HL-60 (cell line): ENCODE data around the gene FAM76A.
"Not testable (repeated sequence)": the region's sequence is repeated elsewhere in the genome, so short reads cannot be mapped to it uniquely, and the experiment has no call there.

Experiments used
- DNase-seq, 2 experiments: peaks; one replicate each; pipeline ENCODE4 v3.0.0-alpha.2; 2010 to 2020; ENCODE audit warnings: low read depth in 1 of 2, low spot score in 1 of 2
- H3K27ac ChIP-seq: fragments of 250-450 bp; sonication (Bioruptor Pico); replicated peaks from 2 replicates; pipeline ENCODE4 v1.5.1; 2020; ENCODE audit warnings: mild to moderate bottlenecking, moderate library complexity
- H3K27me3 ChIP-seq: fragments of 250-450 bp; sonication (Bioruptor Pico); 2 replicates; pipeline ENCODE4 v1.5.1; 2021; ENCODE audit warnings: mild to moderate bottlenecking, moderate library complexity; ENCODE audit not compliant: insufficient read depth, poor library complexity, severe bottlenecking
- H3K4me3 ChIP-seq: replicated peaks from 2 replicates; pipeline ENCODE4 v1.5.1; 2011; ENCODE audit warnings: mild to moderate bottlenecking, control low read depth, low read length; ENCODE audit not compliant: insufficient read depth
- GABPA ChIP-seq: IDR thresholded peaks from 2 replicates; pipeline ENCODE4 v1.6.1; 2012; ENCODE audit warnings: low read depth
- POLR2AphosphoS5 ChIP-seq: IDR thresholded peaks from 2 replicates; pipeline ENCODE4 v1.6.1; 2012; ENCODE audit warnings: low read depth
- SPI1 ChIP-seq: IDR thresholded peaks from 2 replicates; pipeline ENCODE4 v1.6.1; 2012; ENCODE audit warnings: low read depth, mild to moderate bottlenecking, borderline replicate concordance
- TF ChIP-seq, protein P1 (sequence below): IDR thresholded peaks from one replicate; pipeline ENCODE4 v1.5.1; 2011; ENCODE audit warnings: low read length, control low read depth, inconsistent platforms; ENCODE audit not compliant: insufficient read depth
- TF ChIP-seq, protein P2 (sequence below): IDR thresholded peaks from 2 replicates; pipeline ENCODE4 v1.6.1; 2012; ENCODE audit warnings: low read depth; ENCODE audit not compliant: insufficient replicate concordance

Gene FAM76A

DNA sequence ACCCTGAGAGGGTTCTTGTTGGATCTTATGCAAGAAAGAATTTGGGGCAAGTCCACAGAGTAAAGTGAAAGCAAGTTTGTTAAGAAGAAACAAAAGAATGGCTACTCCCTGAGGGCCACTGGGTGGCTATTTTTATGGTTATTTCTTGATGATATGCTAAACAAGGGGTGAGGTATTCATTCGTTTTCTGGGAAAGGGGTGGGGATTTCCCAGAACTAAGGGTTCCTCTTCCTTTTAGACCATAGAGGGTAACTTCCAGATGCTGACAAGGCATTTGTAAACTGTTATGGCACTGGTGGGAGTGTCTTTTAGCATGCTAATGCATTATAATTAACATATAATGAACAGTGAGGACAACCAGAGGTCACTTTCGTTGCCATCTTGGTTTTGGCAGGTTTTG, 35.6 kb upstream of the FAM76A start:
- TF ChIP-seq GABPA (no peak), POLR2AphosphoS5 (no peak), SPI1 (no peak)
- TF ChIP-seq, protein P1, sequence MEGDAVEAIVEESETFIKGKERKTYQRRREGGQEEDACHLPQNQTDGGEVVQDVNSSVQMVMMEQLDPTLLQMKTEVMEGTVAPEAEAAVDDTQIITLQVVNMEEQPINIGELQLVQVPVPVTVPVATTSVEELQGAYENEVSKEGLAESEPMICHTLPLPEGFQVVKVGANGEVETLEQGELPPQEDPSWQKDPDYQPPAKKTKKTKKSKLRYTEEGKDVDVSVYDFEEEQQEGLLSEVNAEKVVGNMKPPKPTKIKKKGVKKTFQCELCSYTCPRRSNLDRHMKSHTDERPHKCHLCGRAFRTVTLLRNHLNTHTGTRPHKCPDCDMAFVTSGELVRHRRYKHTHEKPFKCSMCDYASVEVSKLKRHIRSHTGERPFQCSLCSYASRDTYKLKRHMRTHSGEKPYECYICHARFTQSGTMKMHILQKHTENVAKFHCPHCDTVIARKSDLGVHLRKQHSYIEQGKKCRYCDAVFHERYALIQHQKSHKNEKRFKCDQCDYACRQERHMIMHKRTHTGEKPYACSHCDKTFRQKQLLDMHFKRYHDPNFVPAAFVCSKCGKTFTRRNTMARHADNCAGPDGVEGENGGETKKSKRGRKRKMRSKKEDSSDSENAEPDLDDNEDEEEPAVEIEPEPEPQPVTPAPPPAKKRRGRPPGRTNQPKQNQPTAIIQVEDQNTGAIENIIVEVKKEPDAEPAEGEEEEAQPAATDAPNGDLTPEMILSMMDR = no peak
- TF ChIP-seq, protein P2, sequence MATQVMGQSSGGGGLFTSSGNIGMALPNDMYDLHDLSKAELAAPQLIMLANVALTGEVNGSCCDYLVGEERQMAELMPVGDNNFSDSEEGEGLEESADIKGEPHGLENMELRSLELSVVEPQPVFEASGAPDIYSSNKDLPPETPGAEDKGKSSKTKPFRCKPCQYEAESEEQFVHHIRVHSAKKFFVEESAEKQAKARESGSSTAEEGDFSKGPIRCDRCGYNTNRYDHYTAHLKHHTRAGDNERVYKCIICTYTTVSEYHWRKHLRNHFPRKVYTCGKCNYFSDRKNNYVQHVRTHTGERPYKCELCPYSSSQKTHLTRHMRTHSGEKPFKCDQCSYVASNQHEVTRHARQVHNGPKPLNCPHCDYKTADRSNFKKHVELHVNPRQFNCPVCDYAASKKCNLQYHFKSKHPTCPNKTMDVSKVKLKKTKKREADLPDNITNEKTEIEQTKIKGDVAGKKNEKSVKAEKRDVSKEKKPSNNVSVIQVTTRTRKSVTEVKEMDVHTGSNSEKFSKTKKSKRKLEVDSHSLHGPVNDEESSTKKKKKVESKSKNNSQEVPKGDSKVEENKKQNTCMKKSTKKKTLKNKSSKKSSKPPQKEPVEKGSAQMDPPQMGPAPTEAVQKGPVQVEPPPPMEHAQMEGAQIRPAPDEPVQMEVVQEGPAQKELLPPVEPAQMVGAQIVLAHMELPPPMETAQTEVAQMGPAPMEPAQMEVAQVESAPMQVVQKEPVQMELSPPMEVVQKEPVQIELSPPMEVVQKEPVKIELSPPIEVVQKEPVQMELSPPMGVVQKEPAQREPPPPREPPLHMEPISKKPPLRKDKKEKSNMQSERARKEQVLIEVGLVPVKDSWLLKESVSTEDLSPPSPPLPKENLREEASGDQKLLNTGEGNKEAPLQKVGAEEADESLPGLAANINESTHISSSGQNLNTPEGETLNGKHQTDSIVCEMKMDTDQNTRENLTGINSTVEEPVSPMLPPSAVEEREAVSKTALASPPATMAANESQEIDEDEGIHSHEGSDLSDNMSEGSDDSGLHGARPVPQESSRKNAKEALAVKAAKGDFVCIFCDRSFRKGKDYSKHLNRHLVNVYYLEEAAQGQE = no peak
- DNase-seq = no peak
- no peak overlapping the region for H3K27ac ChIP-seq
- no peak overlapping the region for H3K4me3 ChIP-seq
- no peaks in the 10 kb centered on the region for H3K27me3 ChIP-seq

DNA sequence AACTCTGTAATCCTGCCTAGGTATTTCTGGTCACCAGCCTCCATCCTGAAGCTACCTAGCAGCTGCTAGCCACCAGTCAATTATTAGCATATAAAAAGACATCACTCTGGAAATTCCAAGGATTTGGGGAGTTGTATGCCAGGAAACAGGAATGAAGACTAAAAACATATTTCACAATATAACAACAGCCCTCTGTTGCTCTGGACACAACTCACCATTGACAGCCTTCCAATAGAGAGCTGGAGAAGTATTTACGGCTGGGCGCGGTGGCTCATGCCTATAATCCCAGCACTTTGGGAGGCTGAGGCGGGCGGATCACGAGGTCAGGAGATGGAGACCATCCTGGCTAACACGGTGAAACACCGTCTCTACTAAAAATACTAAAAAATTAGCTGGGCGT, 28.9 kb upstream of the FAM76A start:
- H3K4me3 ChIP-seq, DNase-seq, H3K27ac ChIP-seq, H3K27me3 ChIP-seq: not testable (repeated sequence)

DNA sequence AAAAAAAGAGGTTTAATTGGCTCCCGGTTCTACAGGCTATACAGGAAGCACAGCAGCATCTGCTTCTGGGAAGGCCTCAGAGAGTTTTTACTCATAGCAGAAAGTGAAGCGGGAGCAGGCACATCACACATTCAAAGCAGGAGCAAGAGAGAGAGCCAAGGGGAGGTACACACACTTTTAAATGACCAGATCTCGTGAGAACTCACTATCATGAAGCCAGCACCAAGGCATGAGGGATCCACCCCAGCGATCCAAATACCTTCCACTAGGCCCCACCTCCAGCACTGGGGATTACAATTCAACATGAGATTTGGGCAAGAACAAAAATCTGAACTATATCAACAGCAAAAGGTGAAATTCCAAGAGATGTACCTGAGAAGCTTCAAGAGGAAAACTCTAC, 20.8 kb upstream of the FAM76A start:
- H3K27me3 ChIP-seq = no peaks in the 10 kb centered on the region
- no peak overlapping the region for H3K27ac ChIP-seq
- H3K4me3 ChIP-seq = no peak overlapping the region
- TF ChIP-seq POLR2AphosphoS5 (no peak), SPI1 (no peak), GABPA (no peak)
- TF ChIP-seq, protein P2 = no peak
- TF ChIP-seq, protein P1 = no peak
- DNase-seq = no peak

- Histone ChIP-seq H3K27ac (no peak overlapping the region), H3K4me3 (no peak overlapping the region), H3K27me3 (no peaks in the 10 kb centered on the region)
- TF ChIP-seq, protein P2 = no peak
- TF ChIP-seq GABPA = no peak
- no peak for TF ChIP-seq POLR2AphosphoS5
- TF ChIP-seq, protein P1 = no peak
- no peak for TF ChIP-seq SPI1
- DNase-seq = no peak
Measured at GRCh38 chr1:27705545-27705944, 20.2 kb upstream of the FAM76A start.
